Mesendoderm (in vitro differentiated cells): Measurements from ENCODE around the gene ERBB4.
"Not testable (repeated sequence)": the region's sequence is repeated elsewhere in the genome, so short reads cannot be mapped to it uniquely, and the experiment has no call there.

Experiments
- DNase-seq: peaks from one replicate; pipeline ENCODE4 v3.0.0; 2013
- H2AK5ac ChIP-seq: 2 replicates; pipeline ENCODE4 v1.6.1; 2013; ENCODE audit warnings: low read length, inconsistent platforms
- H2BK120ac ChIP-seq: 2 replicates; pipeline ENCODE4 v1.6.1; 2013; ENCODE audit warnings: low read depth, mild to moderate bottlenecking, low read length, moderate library complexity, mixed read lengths
- H2BK15ac ChIP-seq: replicated peaks from 2 replicates; pipeline ENCODE4 v1.6.1; 2013; ENCODE audit warnings: low read depth, mild to moderate bottlenecking, moderate library complexity
- H2BK5ac ChIP-seq: 2 replicates; pipeline ENCODE4 v1.6.1; 2013; ENCODE audit warnings: low read length, inconsistent platforms
- H3K18ac ChIP-seq: 2 replicates; pipeline ENCODE4 v1.6.1; 2013; ENCODE audit warnings: mild to moderate bottlenecking, low read length, mixed read lengths
- H3K23ac ChIP-seq: one replicate; pipeline ENCODE4 v1.6.1; 2013; ENCODE audit warnings: low read length
- H3K27ac ChIP-seq: 2 replicates; pipeline ENCODE4 v1.5.1; 2013; ENCODE audit warnings: low read depth, mild to moderate bottlenecking, inconsistent platforms, low read length, moderate library complexity
- H3K27me3 ChIP-seq: 2 replicates; pipeline ENCODE4 v1.6.1; 2013; ENCODE audit warnings: low read length, control low read depth, mild to moderate bottlenecking, inconsistent platforms; ENCODE audit not compliant: insufficient read depth, poor library complexity
- H3K36me3 ChIP-seq: 2 replicates; pipeline ENCODE4 v1.6.1; 2013; ENCODE audit warnings: low read length, inconsistent platforms; ENCODE audit not compliant: control insufficient read depth, insufficient read depth
- H3K4ac ChIP-seq: one replicate; pipeline ENCODE4 v1.6.1; 2013; ENCODE audit warnings: low read depth, mild to moderate bottlenecking, low read length, moderate library complexity
- H3K4me1 ChIP-seq: 2 replicates; pipeline ENCODE4 v1.6.1; 2013; ENCODE audit warnings: low read depth, low read length, inconsistent platforms; ENCODE audit not compliant: control insufficient read depth
- H3K4me2 ChIP-seq: 2 replicates; pipeline ENCODE4 v1.6.1; 2013; ENCODE audit warnings: low read length
- H3K4me3 ChIP-seq: 2 replicates; pipeline ENCODE4 v1.5.1; 2013; ENCODE audit warnings: mild to moderate bottlenecking, low read length
- H3K56ac ChIP-seq: one replicate; pipeline ENCODE4 v1.6.1; 2013; ENCODE audit warnings: low read length
- H3K79me1 ChIP-seq: 2 replicates; pipeline ENCODE4 v1.6.1; 2013; ENCODE audit warnings: low read length, inconsistent platforms
- H3K79me2 ChIP-seq: 2 replicates; pipeline ENCODE4 v1.6.1; 2013; ENCODE audit warnings: mild to moderate bottlenecking, low read length; ENCODE audit not compliant: control insufficient read depth, insufficient read depth
- H3K9ac ChIP-seq: 2 replicates; pipeline ENCODE4 v1.6.1; 2013; ENCODE audit warnings: low read length, inconsistent platforms
- H4K5ac ChIP-seq: one replicate; pipeline ENCODE4 v1.6.1; 2013; ENCODE audit warnings: low read length
- H4K8ac ChIP-seq: one replicate; pipeline ENCODE4 v1.6.1; 2013; ENCODE audit warnings: low read depth, mild to moderate bottlenecking, control low read depth, low read length, moderate library complexity
- WGBS: extraction: QIAGEN DNeasy Blood & Tissue Kit; methylation state at CpG from one replicate; pipeline ENCODE4 v1.1.7; 2013; ENCODE audit warnings: low lambda C conversion rate, missing lambda C conversion rate; ENCODE audit not compliant: insufficient coverage; ENCODE audit errors: extremely low coverage; 5-methylcytosine and 5-hydroxymethylcytosine counted together

ERBB4 gene

GRCh38 chr2:212107989-212108388 is 430.6 kb downstream of the ERBB4 start:
- no CpG with 5 or more reads among the region's 2 CpGs for WGBS
- H3K23ac ChIP-seq: no peak overlapping the region
- H3K4me2 ChIP-seq: no peak overlapping the region
- no peaks in the 10 kb centered on the region for H3K36me3 ChIP-seq
- H2BK5ac ChIP-seq: no peak overlapping the region
- H3K27me3 ChIP-seq: no peaks in the 10 kb centered on the region
- no peak overlapping the region for H3K9ac ChIP-seq
- H4K8ac ChIP-seq: no peak overlapping the region
- no peak overlapping the region for H3K4me3 ChIP-seq
- H2BK120ac ChIP-seq: no peak overlapping the region
- H3K4ac ChIP-seq: no peak overlapping the region
- H2BK15ac ChIP-seq: no peak overlapping the region
- H3K79me2 ChIP-seq: no peaks in the 10 kb centered on the region
- no peak overlapping the region for H3K18ac ChIP-seq
- no peak overlapping the region for H4K5ac ChIP-seq
- H3K79me1 ChIP-seq: no peaks in the 10 kb centered on the region
- no peak overlapping the region for H3K56ac ChIP-seq
- H3K27ac ChIP-seq: no peak overlapping the region
- H2AK5ac ChIP-seq: no peak overlapping the region
- peaks cover 3% of the 10 kb centered on the region for H3K4me1 ChIP-seq
- DNase-seq: no peak

- no peaks in the 10 kb centered on the region for H3K27me3 ChIP-seq
- no peak overlapping the region for H3K18ac ChIP-seq
- no peak overlapping the region for H4K5ac ChIP-seq
- no peak overlapping the region for H3K23ac ChIP-seq
- no peak overlapping the region for H2AK5ac ChIP-seq
- H3K79me1 ChIP-seq: no peaks in the 10 kb centered on the region
- H3K4me3 ChIP-seq: no peak overlapping the region
- H3K4me1 ChIP-seq: peaks cover 3% of the 10 kb centered on the region
- H3K9ac ChIP-seq: no peak overlapping the region
- no peak overlapping the region for H2BK5ac ChIP-seq
- H3K27ac ChIP-seq: no peak overlapping the region
- no peak for DNase-seq
- H3K4ac ChIP-seq: no peak overlapping the region
- no peak overlapping the region for H3K4me2 ChIP-seq
- H2BK120ac ChIP-seq: no peak overlapping the region
- no peaks in the 10 kb centered on the region for H3K79me2 ChIP-seq
- H2BK15ac ChIP-seq: no peak overlapping the region
- no peak overlapping the region for H3K56ac ChIP-seq
- no CpG with 5 or more reads among the region's 2 CpGs for WGBS
- H4K8ac ChIP-seq: no peak overlapping the region
- H3K36me3 ChIP-seq: no peaks in the 10 kb centered on the region
Measured at GRCh38 chr2:212107014-212107413, 431.6 kb downstream of the ERBB4 start.

GRCh38 chr2:212106536-212106935 is 432.1 kb downstream of the ERBB4 start:
- H3K23ac ChIP-seq, H3K56ac ChIP-seq, H3K36me3 ChIP-seq, H3K27me3 ChIP-seq, H2AK5ac ChIP-seq, H3K18ac ChIP-seq, H3K4me3 ChIP-seq, H2BK120ac ChIP-seq, H3K4me1 ChIP-seq, DNase-seq, H4K8ac ChIP-seq, H3K9ac ChIP-seq, H3K79me2 ChIP-seq, H3K79me1 ChIP-seq, H2BK15ac ChIP-seq, H4K5ac ChIP-seq, H3K27ac ChIP-seq, H2BK5ac ChIP-seq, H3K4ac ChIP-seq, H3K4me2 ChIP-seq: not testable (repeated sequence)

- Histone ChIP-seq H2AK5ac (no peak overlapping the region), H3K79me2 (no peaks in the 10 kb centered on the region), H3K4me3 (no peak overlapping the region), H3K79me1 (no peaks in the 10 kb centered on the region), H3K4ac (no peak overlapping the region), H2BK5ac (no peak overlapping the region), H3K23ac (no peak overlapping the region), H3K36me3 (no peaks in the 10 kb centered on the region), H3K4me2 (no peak overlapping the region), H3K18ac (no peak overlapping the region), H4K5ac (no peak overlapping the region), H3K56ac (no peak overlapping the region), H2BK15ac (no peak overlapping the region), H2BK120ac (no peak overlapping the region), H3K27ac (no peak overlapping the region), H3K9ac (no peak overlapping the region), H3K4me1 (no peaks in the 10 kb centered on the region), H4K8ac (no peak overlapping the region), H3K27me3 (no peaks in the 10 kb centered on the region)
- DNase-seq: peak; percentile 68
Measured at GRCh38 chr2:212099658-212100057, 438.9 kb downstream of the ERBB4 start.

GRCh38 chr2:212098966-212099365 is 439.6 kb downstream of the ERBB4 start:
- Histone ChIP-seq H2BK15ac (no peak overlapping the region), H2AK5ac (no peak overlapping the region), H4K5ac (no peak overlapping the region), H3K27ac (no peak overlapping the region), H2BK120ac (no peak overlapping the region), H3K18ac (no peak overlapping the region), H3K36me3 (no peaks in the 10 kb centered on the region), H2BK5ac (no peak overlapping the region), H3K56ac (no peak overlapping the region), H3K4ac (no peak overlapping the region), H4K8ac (no peak overlapping the region), H3K79me1 (no peaks in the 10 kb centered on the region), H3K4me3 (no peak overlapping the region), H3K4me2 (no peak overlapping the region), H3K4me1 (no peaks in the 10 kb centered on the region), H3K23ac (no peak overlapping the region), H3K9ac (no peak overlapping the region), H3K27me3 (no peaks in the 10 kb centered on the region), H3K79me2 (no peaks in the 10 kb centered on the region)
- DNase-seq: no peak

GRCh38 chr2:212097001-212097400 is 441.6 kb downstream of the ERBB4 start:
- H2BK5ac ChIP-seq: no peak overlapping the region
- no peaks in the 10 kb centered on the region for H3K36me3 ChIP-seq
- no peaks in the 10 kb centered on the region for H3K79me1 ChIP-seq
- WGBS: no CpG with 5 or more reads among the region's 1 CpG
- H3K4me2 ChIP-seq: no peak overlapping the region
- no peaks in the 10 kb centered on the region for H3K4me1 ChIP-seq
- no peak overlapping the region for H3K56ac ChIP-seq
- H3K27me3 ChIP-seq: no peaks in the 10 kb centered on the region
- no peak overlapping the region for H4K5ac ChIP-seq
- no peak overlapping the region for H2AK5ac ChIP-seq
- H3K9ac ChIP-seq: no peak overlapping the region
- no peak overlapping the region for H4K8ac ChIP-seq
- no peak overlapping the region for H3K4me3 ChIP-seq
- no peak overlapping the region for H3K27ac ChIP-seq
- no peak overlapping the region for H3K4ac ChIP-seq
- no peak overlapping the region for H3K23ac ChIP-seq
- no peak for DNase-seq
- no peaks in the 10 kb centered on the region for H3K79me2 ChIP-seq
- no peak overlapping the region for H2BK120ac ChIP-seq
- H3K18ac ChIP-seq: no peak overlapping the region
- H2BK15ac ChIP-seq: no peak overlapping the region
